PC-9 (cell line): ENCODE data around the gene FAM20B. TPM values are rescaled to one million over a fixed set of nuclear protein-coding genes. Genes with fewer than 3 reads are reported as not detected.

ENCODE experiments used
- BruUV-seq: library from RNA; stranded (reverse); fragments of 400-500 nt; replicated peaks from 2 replicates; lab custom pipeline; 2021; lab: Mats Ljungman, UMichigan
- CTCF ChIA-PET: fragments of 300-600 bp; sonication (Branson Sonifier 250); formaldehyde crosslinking; loops from one replicate; lab custom pipeline; 2022; ENCODE audit warnings: antibody characterized with exemption; lab: Charles Lee
- POLR2A ChIA-PET: fragments of 300-600 bp; sonication (Branson Sonifier 250); formaldehyde crosslinking; loops from one replicate; lab custom pipeline; 2022; ENCODE audit warnings: antibody characterized with exemption; ENCODE audit not compliant: unreplicated experiment; lab: Charles Lee
- DNase-seq, 2 experiments: peaks; one replicate each; pipeline versions ENCODE4 v3.0.0 to v3.0.0-alpha.2; 2015 to 2022; ENCODE audit warnings: mixed read lengths in 1 of 2
- H2AFZ ChIP-seq: fragments of 200-600 bp; sonication (generic); 2 replicates; pipeline ENCODE4 v1.8.1; 2017; ENCODE audit warnings: antibody characterized with exemption
- H3F3A ChIP-seq: fragments of 200-600 bp; sonication (generic); 2 replicates; pipeline ENCODE4 v1.8.1; 2017; ENCODE audit warnings: antibody characterized with exemption, mild to moderate bottlenecking, low read depth; ENCODE audit not compliant: insufficient read depth
- H3K27ac ChIP-seq: fragments of 200-600 bp; sonication (generic); 2 replicates; pipeline ENCODE4 v1.6.1; 2016; ENCODE audit warnings: mixed run types
- H3K27me3 ChIP-seq: fragments of 200-600 bp; sonication (generic); 2 replicates; pipeline ENCODE4 v1.6.1; 2016; ENCODE audit warnings: low read depth, mixed run types; ENCODE audit not compliant: insufficient read depth
- H3K36me3 ChIP-seq: fragments of 200-600 bp; sonication (generic); 2 replicates; pipeline ENCODE4 v1.6.1; 2016; ENCODE audit warnings: low read depth, mixed run types
- H3K4me1 ChIP-seq: fragments of 200-600 bp; sonication (generic); replicated peaks from 2 replicates; pipeline ENCODE4 v1.6.1; 2016; ENCODE audit warnings: mixed run types; ENCODE audit not compliant: insufficient read depth
- H3K4me2 ChIP-seq: fragments of 200-600 bp; sonication (generic); 2 replicates; pipeline ENCODE4 v1.6.1; 2017; ENCODE audit warnings: mixed run types
- H3K4me3 ChIP-seq: fragments of 200-600 bp; sonication (generic); 2 replicates; pipeline ENCODE4 v1.6.1; 2016; ENCODE audit warnings: mixed run types
- H3K79me2 ChIP-seq: fragments of 200-600 bp; sonication (generic); 2 replicates; pipeline ENCODE4 v1.6.1; 2017; ENCODE audit warnings: low read depth, mixed run types
- H3K9me2 ChIP-seq: fragments of 200-600 bp; sonication (generic); 2 replicates; pipeline ENCODE4 v1.8.1; 2017; ENCODE audit warnings: mild to moderate bottlenecking; ENCODE audit not compliant: insufficient read depth
- H3K9me3 ChIP-seq: fragments of 200-600 bp; sonication (generic); 2 replicates; pipeline ENCODE4 v1.8.1; 2016; ENCODE audit warnings: low read depth; ENCODE audit not compliant: insufficient read depth
- H4K20me1 ChIP-seq: fragments of 200-600 bp; sonication (generic); 2 replicates; pipeline ENCODE4 v1.8.1; 2017; ENCODE audit not compliant: insufficient read depth
- EZH2 ChIP-seq: fragments of 200-600 bp; sonication (generic); IDR thresholded peaks from 2 replicates; pipeline ENCODE4 v1.8.0; 2017; ENCODE audit warnings: antibody characterized with exemption, low read depth
- intact Hi-C: fragments of 100-400 bp; cut with micrococcal nuclease; formaldehyde crosslinking; loops from one replicate; pipeline ENCODE4 v1.10.0; 2022; ENCODE audit not compliant: unreplicated experiment
- total RNA-seq: library from RNA; stranded (reverse); gene quantifications from 2 replicates; pipeline ENCODE4 v1.2.3, GENCODE V29; 2021
- TF ChIP-seq, protein P1 (sequence below): fragments of 200-600 bp; sonication (generic); conservative IDR thresholded peaks from 2 replicates; pipeline ENCODE4 v1.6.1; 2017; ENCODE audit warnings: mixed run types, antibody characterized with exemption, mild to moderate bottlenecking, moderate library complexity

The FAM20B gene
- total RNA-seq, 1 experiment from 2014 or later: 80.5 TPM

DNA sequence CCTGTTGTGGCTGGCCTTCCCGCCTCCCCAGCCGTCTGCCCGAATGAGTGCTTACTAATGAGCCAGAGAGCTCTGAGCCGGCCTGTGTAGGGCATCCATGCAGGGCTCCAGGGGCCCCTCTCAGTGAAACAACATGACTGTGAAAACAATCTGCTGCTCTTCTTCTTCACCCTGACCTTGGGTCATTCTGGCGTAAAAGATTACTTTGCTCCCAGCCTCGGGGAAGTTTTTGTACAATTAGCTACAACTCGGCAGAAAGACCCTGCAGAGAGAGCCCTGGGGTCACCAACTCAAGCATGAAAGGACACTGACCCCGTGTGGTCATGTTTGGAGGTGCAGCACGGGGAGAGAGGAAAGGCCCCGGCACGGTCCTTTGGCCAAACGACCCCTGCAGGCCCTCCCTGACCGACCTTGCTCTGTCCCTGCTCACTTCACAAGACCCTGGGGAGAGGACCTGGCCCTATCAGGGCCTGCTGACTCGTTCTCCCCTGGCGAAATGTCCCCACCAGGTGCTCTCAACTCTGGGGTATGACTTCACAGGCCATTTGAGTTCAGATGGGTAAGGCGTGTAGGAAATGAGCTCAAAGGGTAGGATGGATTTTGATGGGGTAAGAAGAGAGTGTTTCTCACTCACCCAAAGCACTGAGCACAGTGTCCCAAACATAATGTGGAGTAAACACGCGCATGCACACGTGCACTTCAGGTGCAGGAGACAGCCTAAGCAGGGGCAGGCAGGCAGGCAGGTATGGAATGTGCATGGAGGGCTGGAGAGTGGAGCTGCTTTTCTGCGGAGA lies 22.9 kb upstream of the FAM20B start:
- H3K4me1 ChIP-seq: peaks cover 11% of the 10 kb centered on the region
- BruUV-seq: no TSS peak
- H3K27me3 ChIP-seq: no peaks in the 10 kb centered on the region
- no peaks in the 10 kb centered on the region for H3K36me3 ChIP-seq
- peak overlapping the region; percentile 67 for H3K4me2 ChIP-seq
- H3K4me3 ChIP-seq: peak overlapping the region; percentile 5; the same call in 1 of the 2 replicates
- ChIA-PET CTCF (interaction anchor here (0.6 to 2.1 kb wide), 9 partner anchors 14 to 692 kb away, joined by 3 to 20 read pairs (median 4); no protein-coding TSS in a partner anchor), POLR2A (interaction anchor here (0.7 kb wide), 1 partner anchor 80 kb away, joined by 3 read pairs; no protein-coding TSS in a partner anchor)
- no peak overlapping the region for H3K27ac ChIP-seq
- no peaks in the 10 kb centered on the region for H3K9me3 ChIP-seq
- H3K79me2 ChIP-seq: no peaks in the 10 kb centered on the region
- DNase-seq: peak in 1 of 2 experiments; percentile 62
- peak overlapping the region; percentile 82 for H2AFZ ChIP-seq
- TF ChIP-seq, protein P1, sequence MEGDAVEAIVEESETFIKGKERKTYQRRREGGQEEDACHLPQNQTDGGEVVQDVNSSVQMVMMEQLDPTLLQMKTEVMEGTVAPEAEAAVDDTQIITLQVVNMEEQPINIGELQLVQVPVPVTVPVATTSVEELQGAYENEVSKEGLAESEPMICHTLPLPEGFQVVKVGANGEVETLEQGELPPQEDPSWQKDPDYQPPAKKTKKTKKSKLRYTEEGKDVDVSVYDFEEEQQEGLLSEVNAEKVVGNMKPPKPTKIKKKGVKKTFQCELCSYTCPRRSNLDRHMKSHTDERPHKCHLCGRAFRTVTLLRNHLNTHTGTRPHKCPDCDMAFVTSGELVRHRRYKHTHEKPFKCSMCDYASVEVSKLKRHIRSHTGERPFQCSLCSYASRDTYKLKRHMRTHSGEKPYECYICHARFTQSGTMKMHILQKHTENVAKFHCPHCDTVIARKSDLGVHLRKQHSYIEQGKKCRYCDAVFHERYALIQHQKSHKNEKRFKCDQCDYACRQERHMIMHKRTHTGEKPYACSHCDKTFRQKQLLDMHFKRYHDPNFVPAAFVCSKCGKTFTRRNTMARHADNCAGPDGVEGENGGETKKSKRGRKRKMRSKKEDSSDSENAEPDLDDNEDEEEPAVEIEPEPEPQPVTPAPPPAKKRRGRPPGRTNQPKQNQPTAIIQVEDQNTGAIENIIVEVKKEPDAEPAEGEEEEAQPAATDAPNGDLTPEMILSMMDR: peak; percentile 97
- no peak for TF ChIP-seq EZH2
- no peaks in the 10 kb centered on the region for H3F3A ChIP-seq
- intact Hi-C loops: loop anchor here (1.0 to 2.0 kb wide), 2 partner anchors 460 to 692 kb away; no protein-coding TSS in a partner anchor
- H3K9me2 ChIP-seq: no peaks in the 10 kb centered on the region
- no peaks in the 10 kb centered on the region for H4K20me1 ChIP-seq

DNA sequence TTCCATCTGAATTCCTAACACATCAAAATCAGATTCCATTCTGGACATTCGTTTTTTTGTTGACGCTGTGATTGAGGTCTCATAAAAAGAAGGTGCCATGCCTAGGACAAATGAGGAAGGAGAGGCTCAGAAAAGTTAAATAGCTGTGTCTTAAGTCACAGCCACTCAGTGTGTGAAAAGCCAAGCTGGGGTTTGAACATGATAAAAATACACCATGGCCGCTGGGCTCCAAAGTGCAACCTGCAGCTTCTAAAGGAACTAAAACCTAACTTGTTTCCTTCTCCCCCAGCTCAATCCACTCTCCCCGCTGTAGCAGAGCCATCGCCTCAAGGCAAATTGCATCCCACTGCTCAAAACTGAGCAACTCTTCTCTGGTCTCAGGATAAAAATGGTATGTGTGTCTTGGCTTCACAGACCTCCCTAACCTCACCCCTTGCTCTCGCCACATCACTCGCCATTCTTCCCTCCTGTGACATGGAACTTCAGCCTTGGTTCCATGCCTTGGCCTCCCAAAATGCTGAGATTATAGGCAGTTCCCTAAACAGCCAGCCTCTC lies 22.1 kb upstream of the FAM20B start:
- H3K9me2 ChIP-seq: no peaks in the 10 kb centered on the region
- no peaks in the 10 kb centered on the region for H3F3A ChIP-seq
- 0 out of 2 replicates have a peak overlapping the region, but pooled peaks have one; percentile 45 for H2AFZ ChIP-seq
- H3K4me2 ChIP-seq: 0 out of 2 replicates have a peak overlapping the region, but pooled peaks have one; percentile 67
- no peaks in the 10 kb centered on the region for H3K27me3 ChIP-seq
- H3K4me1 ChIP-seq: peaks cover 11% of the 10 kb centered on the region
- H4K20me1 ChIP-seq: no peaks in the 10 kb centered on the region
- TF ChIP-seq, protein P1: no peak
- TF ChIP-seq EZH2: no peak
- DNase-seq: no peak
- POLR2A ChIA-PET: interaction anchor here (0.7 kb wide), 2 partner anchors 79 to 125 kb away, joined by 3 to 7 read pairs; no protein-coding TSS in a partner anchor
- intact Hi-C loops: loop anchor here (2.0 kb wide), 1 partner anchor 693 kb away; no protein-coding TSS in a partner anchor
- H3K27ac ChIP-seq: no peak overlapping the region
- CTCF ChIA-PET: interaction anchor here (0.6 to 2.1 kb wide), 9 partner anchors 13 to 693 kb away, joined by 3 to 20 read pairs (median 4); no protein-coding TSS in a partner anchor
- H3K9me3 ChIP-seq: no peaks in the 10 kb centered on the region
- H3K4me3 ChIP-seq: no peak overlapping the region
- H3K36me3 ChIP-seq: no peaks in the 10 kb centered on the region
- no peaks in the 10 kb centered on the region for H3K79me2 ChIP-seq
- BruUV-seq: no TSS peak

DNA sequence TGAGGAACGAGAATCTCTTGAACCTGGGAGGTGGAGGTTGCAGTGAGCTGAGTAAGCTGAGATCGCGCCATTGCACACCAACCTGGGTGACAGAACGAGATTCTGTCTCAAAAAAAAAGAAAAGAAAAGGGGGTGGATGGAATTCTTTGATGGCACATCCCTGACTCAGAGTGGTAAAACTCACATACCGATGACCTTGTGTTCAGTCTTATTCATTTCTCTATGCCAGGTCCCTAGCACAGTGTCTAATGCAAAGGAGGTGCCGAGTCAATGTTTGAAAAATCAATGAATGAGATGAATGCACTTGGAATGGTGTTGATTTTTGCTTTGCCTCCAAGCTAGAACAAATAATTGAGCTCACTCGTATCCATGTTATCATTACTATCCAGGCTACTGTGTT lies 18.5 kb upstream of the FAM20B start:
- no peak overlapping the region for H3K4me2 ChIP-seq
- ChIA-PET POLR2A (no interaction called here), CTCF (no interaction called here)
- no TSS peak for BruUV-seq
- H3K27me3 ChIP-seq: no peaks in the 10 kb centered on the region
- no peaks in the 10 kb centered on the region for H3K79me2 ChIP-seq
- H3K9me3 ChIP-seq: no peaks in the 10 kb centered on the region
- DNase-seq: no peak
- H3K9me2 ChIP-seq: no peaks in the 10 kb centered on the region; the same call in 1 of the 2 replicates
- no peak overlapping the region for H3K4me3 ChIP-seq
- H3F3A ChIP-seq: no peaks in the 10 kb centered on the region
- no peak overlapping the region for H2AFZ ChIP-seq
- TF ChIP-seq, protein P1: no peak
- no peak for TF ChIP-seq EZH2
- no peaks in the 10 kb centered on the region for H4K20me1 ChIP-seq
- intact Hi-C loops: no loop called here
- no peaks in the 10 kb centered on the region for H3K36me3 ChIP-seq
- no peak overlapping the region for H3K27ac ChIP-seq
- H3K4me1 ChIP-seq: peaks cover 11% of the 10 kb centered on the region
